H1 (cell line): ENCODE results near the gene ADK. TPM values are rescaled to one million over a fixed set of nuclear protein-coding genes. Genes with fewer than 3 reads are reported as not detected.

Experiments
- CTCF ChIA-PET: fragments of 300-600 bp; sonication (Branson Sonifier 250); formaldehyde crosslinking; loops from one replicate; lab custom pipeline; 2021; ENCODE audit not compliant: partially characterized antibody; lab: Charles Lee
- POLR2A ChIA-PET: fragments of 300-600 bp; sonication (Branson Sonifier 250); formaldehyde crosslinking; loops from one replicate; lab custom pipeline; 2021; ENCODE audit warnings: inconsistent platforms; ENCODE audit not compliant: partially characterized antibody; lab: Charles Lee
- DNase-seq, 2 experiments: peaks; one replicate each; pipeline versions ENCODE4 v3.0.0 to v3.0.0-alpha.2; 2010 to 2022; ENCODE audit warnings: low spot score in 2 of 2, low read depth in 1 of 2, mixed read lengths in 1 of 2
- FAIRE-seq: peaks from 2 replicates; lab custom pipeline; 2011; peaks lifted over from hg19 to GRCh38; lab: Jason Lieb, UNC
- H2AFZ ChIP-seq: 2 replicates; pipeline ENCODE4 v1.8.1; 2012; ENCODE audit warnings: low read length, inconsistent platforms
- H2AK5ac ChIP-seq: 2 replicates; pipeline ENCODE4 v1.6.1; 2013; ENCODE audit warnings: low read depth, low read length
- H2BK120ac ChIP-seq: replicated peaks from 2 replicates; pipeline ENCODE3; 2013; ENCODE audit warnings: low read depth, low read length, inconsistent platforms
- H2BK12ac ChIP-seq: 2 replicates; pipeline ENCODE4 v1.6.1; 2013; ENCODE audit warnings: low read depth, low read length
- H2BK15ac ChIP-seq: 2 replicates; pipeline ENCODE4 v1.6.1; 2013; ENCODE audit warnings: low read length
- H2BK20ac ChIP-seq: 2 replicates; pipeline ENCODE4 v1.6.1; 2013; ENCODE audit warnings: low read length
- H2BK5ac ChIP-seq: 2 replicates; pipeline ENCODE4 v1.6.1; 2013; ENCODE audit warnings: low read depth, low read length
- H3K14ac ChIP-seq: 2 replicates; pipeline ENCODE4 v1.6.1; 2013; ENCODE audit warnings: inconsistent platforms; ENCODE audit not compliant: insufficient read length
- H3K18ac ChIP-seq: 2 replicates; pipeline ENCODE4 v1.6.1; 2013; ENCODE audit warnings: low read length; ENCODE audit errors: extremely low read depth
- H3K23ac ChIP-seq: 2 replicates; pipeline ENCODE4 v1.6.1; 2013; ENCODE audit warnings: inconsistent platforms; ENCODE audit not compliant: insufficient read length
- H3K23me2 ChIP-seq: 2 replicates; pipeline ENCODE4 v1.6.1; 2013; ENCODE audit warnings: low read depth, low read length
- H3K27ac ChIP-seq: 2 replicates; pipeline ENCODE4 v1.6.1; 2011; ENCODE audit warnings: low read depth, low read length, inconsistent platforms
- H3K27me3 ChIP-seq, 4 experiments: replicated peaks in 1 of 4; 1 replicate in 1 of 4; 2 replicates in 3 of 4; pipeline versions ENCODE4 v1.6.1 to v1.8.1; 2011 to 2013; ENCODE audit warnings: low read length in 3 of 4, mild to moderate bottlenecking in 3 of 4, inconsistent platforms in 2 of 4, mixed read lengths in 2 of 4, moderate library complexity in 1 of 4; ENCODE audit not compliant: control insufficient read depth in 3 of 4, insufficient read depth in 3 of 4; ENCODE audit errors: extremely low read depth in 1 of 4
- H3K36me3 ChIP-seq, 4 experiments: 2 replicates each; pipeline versions ENCODE4 v1.6.1 to v1.8.1; 2011 to 2013; ENCODE audit warnings: mild to moderate bottlenecking in 4 of 4, low read length in 3 of 4, moderate library complexity in 2 of 4, control low read depth in 1 of 4, inconsistent platforms in 1 of 4; ENCODE audit not compliant: insufficient read depth in 4 of 4, control insufficient read depth in 2 of 4
- H3K4ac ChIP-seq: replicated peaks from 2 replicates; pipeline ENCODE3; 2013; ENCODE audit warnings: low read length, low read depth, mixed read lengths, inconsistent platforms; ENCODE audit not compliant: insufficient read length
- H3K4me1 ChIP-seq, 4 experiments: replicated peaks in 1 of 4; 1 replicate in 1 of 4; 2 replicates in 3 of 4; pipeline versions ENCODE4 v1.6.1 to v1.8.1; 2011 to 2013; ENCODE audit warnings: low read length in 3 of 4, inconsistent platforms in 2 of 4, mixed read lengths in 1 of 4; ENCODE audit not compliant: insufficient read depth in 4 of 4, control insufficient read depth in 3 of 4
- H3K4me2 ChIP-seq, 2 experiments: 2 replicates each; pipeline versions ENCODE4 v1.6.1 to v1.8.1; 2011 to 2013; ENCODE audit warnings: low read depth in 2 of 2, low read length in 2 of 2, control low read depth in 1 of 2, inconsistent platforms in 1 of 2, mild to moderate bottlenecking in 1 of 2; ENCODE audit not compliant: insufficient read depth in 1 of 2
- H3K4me3 ChIP-seq, 4 experiments: fragments of 200-600, 300-600 bp in 1 of 4; sonication (generic), shearing (Covaris generic), sonication (Bioruptor Twin) in 1 of 4; 2 replicates each; pipeline versions ENCODE4 v1.5.1 to v1.8.1; 2011 to 2016; ENCODE audit warnings: low read length in 4 of 4, low read depth in 3 of 4, control low read depth in 2 of 4, inconsistent platforms in 2 of 4, mild to moderate bottlenecking in 2 of 4, mixed read lengths in 1 of 4, moderate library complexity in 1 of 4; ENCODE audit not compliant: insufficient read depth in 2 of 4; ENCODE audit errors: extremely low read depth in 1 of 4
- H3K56ac ChIP-seq: replicated peaks from 2 replicates; pipeline ENCODE3; 2013; ENCODE audit warnings: low read depth, mild to moderate bottlenecking, mixed read lengths, low read length, inconsistent platforms; ENCODE audit not compliant: insufficient read length
- H3K79me1 ChIP-seq: 2 replicates; pipeline ENCODE4 v1.6.1; 2013; ENCODE audit warnings: low read depth, low read length, control low read depth
- H3K79me2 ChIP-seq, 2 experiments: 2 replicates each; pipeline versions ENCODE4 v1.6.1 to v1.8.1; 2012 to 2013; ENCODE audit warnings: low read length in 2 of 2, mild to moderate bottlenecking in 2 of 2, inconsistent platforms in 1 of 2; ENCODE audit not compliant: insufficient read depth in 2 of 2, control insufficient read depth in 1 of 2
- H3K9ac ChIP-seq, 4 experiments: replicated peaks in 1 of 4; 1 replicate in 1 of 4; 2 replicates in 3 of 4; pipeline versions ENCODE4 v1.6.1 to v1.8.1; 2011 to 2013; ENCODE audit warnings: low read depth in 3 of 4, low read length in 3 of 4, control low read depth in 2 of 4, mild to moderate bottlenecking in 2 of 4, moderate library complexity in 2 of 4, inconsistent platforms in 1 of 4; ENCODE audit errors: extremely low read depth in 1 of 4
- H3K9me3 ChIP-seq, 2 experiments: 2 replicates each; pipeline versions ENCODE4 v1.6.1 to v1.8.1; 2012 to 2013; ENCODE audit warnings: mild to moderate bottlenecking in 2 of 2, moderate library complexity in 2 of 2, control low read depth in 1 of 2, inconsistent platforms in 1 of 2, low read depth in 1 of 2, low read length in 1 of 2, mixed read lengths in 1 of 2; ENCODE audit not compliant: insufficient read depth in 2 of 2
- H4K20me1 ChIP-seq, 2 experiments: replicated peaks in 1 of 2; 2 replicates each; pipeline versions ENCODE3 to v1.8.1; 2011 to 2013; ENCODE audit warnings: inconsistent platforms in 2 of 2, low read length in 2 of 2, mild to moderate bottlenecking in 1 of 2; ENCODE audit not compliant: insufficient read depth in 2 of 2, control insufficient read depth in 1 of 2
- H4K5ac ChIP-seq: 2 replicates; pipeline ENCODE4 v1.6.1; 2013; ENCODE audit warnings: low read length, low read depth, mixed read lengths, inconsistent platforms; ENCODE audit not compliant: insufficient read length
- H4K8ac ChIP-seq: 2 replicates; pipeline ENCODE4 v1.8.0; 2013; ENCODE audit warnings: mild to moderate bottlenecking, moderate library complexity, low read length, inconsistent platforms; ENCODE audit not compliant: insufficient read depth; ENCODE audit errors: extremely low read depth
- H4K91ac ChIP-seq: replicated peaks from 2 replicates; pipeline ENCODE3; 2013; ENCODE audit warnings: low read length, mixed read lengths, inconsistent platforms; ENCODE audit not compliant: insufficient read length
- POU5F1 ChIP-seq: IDR thresholded peaks from 2 replicates; pipeline ENCODE4 v1.6.1; 2011; ENCODE audit warnings: low read depth, mild to moderate bottlenecking, low read length, moderate library complexity
- RAD21 ChIP-seq, 2 experiments: IDR thresholded peaks in 1 of 2; conservative IDR thresholded peaks in 1 of 2; 2 replicates each; pipeline ENCODE4 v1.6.1; 2011; ENCODE audit warnings: low read depth in 2 of 2, low read length in 2 of 2, improper control_type of control experiment in 1 of 2, inconsistent platforms in 1 of 2, mild to moderate bottlenecking in 1 of 2, moderate library complexity in 1 of 2
- WGBS, 2 experiments: shearing (Covaris generic) in 1 of 2; methylation state at CpG; one replicate each; pipeline versions ENCODE4 v1.1.6 to v1.1.7; 2013 to 2015; ENCODE audit warnings: low lambda C conversion rate in 2 of 2, mixed read lengths in 2 of 2, inconsistent platforms in 1 of 2, low coverage in 1 of 2, missing lambda C conversion rate in 1 of 2; ENCODE audit not compliant: insufficient replicate concordance in 2 of 2, insufficient coverage in 1 of 2, insufficient read length in 1 of 2; ENCODE audit errors: extremely low coverage in 1 of 2, missing lambda C conversion rate in 1 of 2; 5-methylcytosine and 5-hydroxymethylcytosine counted together
- polyA plus RNA-seq, 7 experiments: library from polyadenylated mRNA; depleted of rRNA in 3 of 7; stranded (reverse) in 5 of 7; unstranded in 2 of 7; fragments of >200 nt in 5 of 7; fragments of 200-250 nt in 2 of 7; gene quantifications; 1 replicate in 5 of 7; 2 replicates in 1 of 7; 4 replicates in 1 of 7; pipeline versions ENCODE4 v1.2.1 to v1.2.3, GENCODE V29; 2011 to 2013; ENCODE audit warnings: missing spikeins in 2 of 7, mixed read lengths in 2 of 7
- total RNA-seq: library from RNA; stranded (reverse); fragmentation: NEBNext Ultra II Directional; extraction: Animal tissue kit (Norgen Biotek cat#: 25700); gene quantifications from 2 replicates; pipeline ENCODE4 v1.2.1, GENCODE V29; 2021

ADK gene
- total and polyA plus RNA-seq, 2 of the 8 experiments (the other 6 are each of a cell fraction or from before 2014, with no cell fraction given) = 12.3 to 42.4 TPM

DNA sequence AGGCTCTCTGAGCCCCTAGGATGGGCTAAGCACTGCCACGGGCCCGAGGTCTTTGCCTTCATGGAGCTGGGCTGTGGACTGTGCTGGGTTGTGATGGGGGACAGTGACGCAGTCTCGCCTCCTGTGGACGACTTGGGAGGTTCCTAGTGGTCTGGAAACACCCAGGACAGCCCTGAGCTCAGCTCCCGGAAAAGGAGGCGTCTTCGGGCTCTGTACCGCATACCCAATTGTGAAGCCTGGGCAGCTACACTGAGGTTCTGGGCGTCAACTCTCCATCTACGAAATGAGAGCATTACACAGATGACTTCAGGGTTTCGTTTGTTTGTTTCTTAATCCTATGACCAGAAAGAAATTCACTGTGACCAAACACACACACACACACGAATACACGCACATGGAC, 595.8 kb downstream of the ADK start:
- Histone ChIP-seq H3K79me1 (no peaks in the 10 kb centered on the region), H3K4ac (no peak overlapping the region), H3K27ac (no peak overlapping the region), H2BK5ac (no peak overlapping the region), H4K8ac (no peak overlapping the region), H2BK12ac (no peak overlapping the region), H2BK15ac (no peak overlapping the region), H2AFZ (no peak overlapping the region), H3K79me2 (no peaks in the 10 kb centered on the region), H4K91ac (no peak overlapping the region), H3K18ac (no peak overlapping the region), H3K4me2 (no peak overlapping the region), H3K23me2 (no peaks in the 10 kb centered on the region), H4K20me1 (no peaks in the 10 kb centered on the region), H3K9me3 (no peaks in the 10 kb centered on the region), H3K27me3 (no peaks in the 10 kb centered on the region), H3K23ac (no peak overlapping the region), H4K5ac (no peak overlapping the region), H3K36me3 (no peaks in the 10 kb centered on the region), H2AK5ac (no peak overlapping the region), H3K4me3 (no peak overlapping the region), H3K9ac (no peak overlapping the region), H3K14ac (no peak overlapping the region), H3K56ac (no peak overlapping the region), H2BK20ac (no peak overlapping the region), H3K4me1 (no peaks in the 10 kb centered on the region), H2BK120ac (no peak overlapping the region)
- TF ChIP-seq POU5F1 (no peak), RAD21 (IDR thresholded peaks at IDR 0.05 in 1 of 2, conservative IDR thresholded peaks at IDR 0.05 in 1 of 2; ENCODE audit: low read depth in 2 of 2, low read length in 2 of 2) (0 out of 4 replicates have a peak, but pooled peaks of 1 of the 2 experiments have one; percentile 3)
- DNase-seq (peak in 1 of 2 experiments; percentile 41), FAIRE-seq (no peak)
- 91% methylated on average over 14 of the region's 14 CpGs; no CpG with 5 or more reads in 1 of the 2 experiments for WGBS, 2 experiments
- ChIA-PET POLR2A (interaction anchor here (1.3 kb wide), 1 partner anchor 19 kb away, joined by 3 read pairs; no protein-coding TSS in a partner anchor), CTCF (interaction anchor here (0.6 to 3.1 kb wide), 3 partner anchors 8 to 902 kb away, joined by 3 to 12 read pairs (median 5); no protein-coding TSS in a partner anchor)
